8988T (cell line): Measurements from ENCODE around the gene CELF4.

Source experiments
- DNase-seq: peaks from one replicate; pipeline ENCODE4 v3.0.0; 2011

The CELF4 gene

GRCh38 chr18:37571266-37571665 lies 5.7 kb upstream of the CELF4 start:
- DNase-seq = no peak

GRCh38 chr18:37570336-37570930 lies 4.8 kb upstream of the CELF4 start:
- DNase-seq = no peak

GRCh38 chr18:37568671-37569070 lies 3.1 kb upstream of the CELF4 start:
- no peak for DNase-seq

GRCh38 chr18:37567994-37568359 lies 2.4 kb upstream of the CELF4 start:
- DNase-seq = no peak

- DNase-seq = no peak
Measured at GRCh38 chr18:37567061-37567993, 1.7 kb upstream of the CELF4 start.

- DNase-seq = no peak
Measured at GRCh38 chr18:37566479-37567060, 972 bp upstream of the CELF4 start.

- peak; percentile 97 for DNase-seq
Measured at GRCh38 chr18:37565977-37566478, 430 bp upstream of the CELF4 start.

GRCh38 chr18:37564711-37565100 lies 892 bp downstream of the CELF4 start:
- DNase-seq = no peak

GRCh38 chr18:37563931-37564392 lies 1.6 kb downstream of the CELF4 start:
- DNase-seq = no peak

GRCh38 chr18:37561986-37562385 lies 3.6 kb downstream of the CELF4 start:
- DNase-seq = no peak

GRCh38 chr18:37560003-37560402 lies 5.6 kb downstream of the CELF4 start:
- no peak for DNase-seq

GRCh38 chr18:37559194-37559593 lies 6.4 kb downstream of the CELF4 start:
- no peak for DNase-seq

GRCh38 chr18:37554399-37554787 lies 11.2 kb downstream of the CELF4 start:
- DNase-seq = no peak

- no peak for DNase-seq
Measured at GRCh38 chr18:37553633-37554398, 11.8 kb downstream of the CELF4 start.

GRCh38 chr18:37552286-37552685 lies 13.3 kb downstream of the CELF4 start:
- DNase-seq = no peak

GRCh38 chr18:37551846-37552245 lies 13.8 kb downstream of the CELF4 start:
- DNase-seq = no peak

- DNase-seq = no peak
Measured at GRCh38 chr18:37551249-37551648, 14.3 kb downstream of the CELF4 start.

GRCh38 chr18:37550118-37550875 lies 15.3 kb downstream of the CELF4 start:
- no peak for DNase-seq

GRCh38 chr18:37548679-37549289 lies 16.8 kb downstream of the CELF4 start:
- DNase-seq = no peak

GRCh38 chr18:37547196-37547827 lies 18.3 kb downstream of the CELF4 start:
- DNase-seq = no peak

- DNase-seq = no peak
Measured at GRCh38 chr18:37546651-37547050, 18.9 kb downstream of the CELF4 start.

- no peak for DNase-seq
Measured at GRCh38 chr18:37546272-37546537, 19.4 kb downstream of the CELF4 start.
